ENCODE results near the gene PLD3. TPM values are rescaled to one million over a fixed set of nuclear protein-coding genes. Genes with fewer than 3 reads are reported as not detected.
"Not testable (repeated sequence)": the region's sequence is repeated elsewhere in the genome, so short reads cannot be mapped to it uniquely, and the experiment has no call there.

PLD3 gene
- polyA plus RNA-seq, 4 donors, result 48.1 to 314 (median 93.6) TPM

DNA sequence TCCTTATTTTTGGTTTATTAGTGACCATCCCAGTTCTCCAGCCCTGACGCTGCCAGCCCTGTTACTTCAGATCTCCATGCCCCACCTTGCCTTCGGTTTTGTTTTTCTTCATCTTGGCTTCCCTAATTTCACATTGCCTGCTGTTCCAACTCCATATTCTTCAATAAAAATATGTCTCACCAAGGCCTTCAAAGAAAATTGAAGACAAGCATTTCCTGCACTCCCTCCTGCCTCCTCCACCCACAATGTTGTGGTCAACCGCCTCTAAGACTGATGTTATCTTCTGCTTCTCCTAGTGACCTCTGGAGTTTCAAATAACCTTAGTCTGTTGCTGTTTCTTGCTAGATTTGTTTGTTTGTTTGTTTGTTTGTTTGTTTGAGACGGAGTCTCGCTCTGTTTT, 14.6 kb downstream of the PLD3 start:
- H3K4me3 ChIP-seq (ENCODE audit: low read depth in 1 of 3, low read length in 3 of 3), result no peak overlapping the region
- H3K4me1 ChIP-seq (ENCODE audit: control insufficient read depth in 3 of 3, insufficient read depth in 2 of 3, low read depth in 1 of 3, low read length in 2 of 3), result peaks cover 0 to 10% (median 0%) of the 10 kb centered on the region in 3 donors
- FAIRE-seq (no peak), DNase-seq (no peak)
- WGBS, 3 donors, result 74 to 90% (median 76%) methylated on average over 5 of the region's 5 CpGs
- no peak overlapping the region for H3K27ac ChIP-seq (ENCODE audit: low read depth in 1 of 3, low read length in 2 of 3)
- no peaks in the 10 kb centered on the region for H3K9me3 ChIP-seq (ENCODE audit: control insufficient read depth in 2 of 2, insufficient read depth in 1 of 2, low read depth in 1 of 2, low read length in 1 of 2)
- H3K36me3 ChIP-seq (ENCODE audit: control insufficient read depth in 3 of 3, insufficient read depth in 2 of 3, low read depth in 1 of 3, low read length in 3 of 3), result peaks cover 4 to 45% (median 7%) of the 10 kb centered on the region in 3 donors
- no peaks in the 10 kb centered on the region for H3K27me3 ChIP-seq (ENCODE audit: control insufficient read depth in 3 of 3, insufficient read depth in 3 of 3, low read length in 3 of 3)

DNA sequence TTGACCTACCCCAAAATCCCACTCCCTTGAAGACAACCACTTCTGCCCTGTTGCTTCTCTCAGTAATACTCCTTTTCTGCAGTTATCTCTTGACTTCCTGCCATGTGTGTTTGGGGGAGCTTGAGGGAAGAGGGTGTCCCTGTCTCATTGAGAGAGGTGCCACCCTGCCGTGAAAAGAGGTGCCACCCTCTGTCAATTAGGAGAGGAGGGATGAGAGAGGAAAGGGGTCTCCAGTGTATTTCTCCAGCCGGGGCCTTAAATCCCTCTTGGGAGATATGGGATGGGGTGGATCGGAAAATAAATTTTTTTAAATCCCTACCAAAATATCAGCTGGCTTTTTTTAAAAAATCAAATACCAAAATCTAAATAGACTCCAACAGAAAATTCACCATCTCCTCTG, 16.5 kb downstream of the PLD3 start:
- DNase-seq (no peak), FAIRE-seq (no peak)
- peaks cover 4 to 47% (median 7%) of the 10 kb centered on the region in 3 donors for H3K36me3 ChIP-seq (ENCODE audit: control insufficient read depth in 3 of 3, insufficient read depth in 2 of 3, low read depth in 1 of 3, low read length in 3 of 3)
- WGBS, 3 donors, result 61 to 86% (median 70%) methylated on average over 3 of the region's 3 CpGs
- no peaks in the 10 kb centered on the region for H3K27me3 ChIP-seq (ENCODE audit: control insufficient read depth in 3 of 3, insufficient read depth in 3 of 3, low read length in 3 of 3)
- no peak overlapping the region for H3K27ac ChIP-seq (ENCODE audit: low read depth in 1 of 3, low read length in 2 of 3)
- H3K4me1 ChIP-seq (ENCODE audit: control insufficient read depth in 3 of 3, insufficient read depth in 2 of 3, low read depth in 1 of 3, low read length in 2 of 3), result peaks cover 0 to 10% (median 0%) of the 10 kb centered on the region in 3 donors
- no peaks in the 10 kb centered on the region for H3K9me3 ChIP-seq (ENCODE audit: control insufficient read depth in 2 of 2, insufficient read depth in 1 of 2, low read depth in 1 of 2, low read length in 1 of 2)
- peak overlapping the region in 1 of 3 donors; percentile 54 for H3K4me3 ChIP-seq (ENCODE audit: low read depth in 1 of 3, low read length in 3 of 3)

DNA sequence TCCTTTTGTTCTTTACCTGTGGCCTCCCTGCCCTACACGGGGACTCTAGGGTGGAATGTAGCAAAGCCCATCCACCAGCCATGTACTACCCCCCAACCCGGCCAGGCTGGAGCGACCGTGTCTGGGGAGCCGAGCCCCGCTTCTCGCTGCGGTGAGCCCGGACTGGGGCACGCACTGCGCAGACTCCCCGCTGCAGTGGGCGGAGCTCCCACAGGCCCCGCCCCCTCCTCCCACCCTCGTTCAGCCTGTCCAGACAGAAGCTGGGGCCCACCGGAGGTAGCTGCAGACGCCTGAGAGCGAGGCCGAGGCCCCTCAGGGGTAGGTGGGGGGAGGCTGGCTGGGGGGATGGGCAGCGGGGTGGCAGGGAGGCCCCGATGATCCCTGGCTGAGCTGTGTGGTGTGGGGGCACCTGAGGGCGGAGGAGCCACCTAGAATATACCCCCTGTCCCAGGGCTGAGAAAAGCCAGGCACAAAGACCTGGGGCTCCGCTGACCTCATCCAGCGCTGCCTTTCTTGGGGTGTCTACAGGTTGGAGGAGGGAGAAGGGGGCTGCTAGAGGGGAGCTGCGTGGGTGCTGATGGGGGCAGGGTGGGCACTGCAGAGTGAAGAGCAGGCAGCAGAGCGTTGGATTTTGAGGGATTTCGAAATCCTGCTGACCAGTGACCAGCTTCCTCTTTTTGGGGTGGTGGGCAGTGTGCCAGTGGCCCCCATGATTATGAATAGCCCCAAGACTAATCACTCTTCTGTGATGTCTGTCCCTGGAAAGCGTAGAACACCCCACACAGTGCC, 17.3 kb downstream of the PLD3 start:
- FAIRE-seq (no peak), DNase-seq (peak; percentile 27 to 94)
- Histone ChIP-seq H3K36me3 (ENCODE audit: control insufficient read depth in 3 of 3, insufficient read depth in 2 of 3, low read depth in 1 of 3, low read length in 3 of 3) (peaks cover 4 to 48% (median 7%) of the 10 kb centered on the region in 3 donors), H3K9me3 (ENCODE audit: control insufficient read depth in 2 of 2, insufficient read depth in 1 of 2, low read depth in 1 of 2, low read length in 1 of 2) (no peaks in the 10 kb centered on the region), H3K27ac (ENCODE audit: low read depth in 1 of 3, low read length in 2 of 3) (peak overlapping the region in 1 of 3 donors; percentile 54), H3K4me1 (ENCODE audit: control insufficient read depth in 3 of 3, insufficient read depth in 2 of 3, low read depth in 1 of 3, low read length in 2 of 3) (peaks cover 0 to 14% (median 0%) of the 10 kb centered on the region in 3 donors), H3K27me3 (ENCODE audit: control insufficient read depth in 3 of 3, insufficient read depth in 3 of 3, low read length in 3 of 3) (no peaks in the 10 kb centered on the region), H3K4me3 (ENCODE audit: low read depth in 1 of 3, low read length in 3 of 3) (peak overlapping the region in 1 of 3 donors; percentile 54)
- WGBS, 3 donors, result 18 to 51% (median 39%) methylated on average over 26 to 28 of the region's 28 CpGs

DNA sequence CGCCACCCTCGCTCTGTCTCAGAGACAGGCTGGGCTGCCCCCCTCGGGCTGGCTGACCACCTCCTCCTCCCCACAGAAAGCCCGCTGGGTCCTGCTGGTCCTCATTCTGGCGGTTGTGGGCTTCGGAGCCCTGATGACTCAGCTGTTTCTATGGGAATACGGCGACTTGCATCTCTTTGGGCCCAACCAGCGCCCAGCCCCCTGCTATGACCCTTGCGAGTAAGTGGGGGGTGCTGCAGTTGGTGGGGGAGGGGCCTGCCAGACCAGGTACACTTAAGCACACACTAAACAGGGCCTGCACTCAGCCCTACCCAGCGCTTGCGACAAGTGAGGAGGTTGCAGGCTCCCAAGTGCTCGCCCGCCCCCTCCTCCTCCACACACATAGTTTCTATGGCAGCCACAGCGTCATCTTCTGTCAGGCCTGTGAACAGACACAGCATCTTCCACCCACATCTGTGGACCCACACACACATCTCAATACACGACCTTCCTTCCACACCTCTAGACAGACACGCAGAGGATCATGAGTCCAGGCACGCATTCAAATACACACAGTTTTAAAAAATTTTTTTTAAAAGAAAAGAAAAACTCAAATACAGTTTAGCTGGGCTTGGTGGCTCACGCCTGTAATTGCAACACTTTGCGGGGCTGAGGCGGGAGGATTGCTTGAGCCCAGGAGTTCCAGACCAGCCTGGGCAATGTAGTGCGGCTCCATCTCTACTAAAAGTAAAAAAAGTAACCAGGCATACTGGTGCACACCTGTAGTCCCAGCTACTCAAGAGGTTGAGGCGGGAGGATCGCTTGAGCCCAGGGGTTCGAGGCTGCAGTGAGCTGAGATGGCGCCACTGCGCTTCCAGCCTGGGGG, 18.4 kb downstream of the PLD3 start:
- no peaks in the 10 kb centered on the region for H3K9me3 ChIP-seq (ENCODE audit: control insufficient read depth in 2 of 2, insufficient read depth in 1 of 2, low read depth in 1 of 2, low read length in 1 of 2)
- H3K27me3 ChIP-seq (ENCODE audit: control insufficient read depth in 3 of 3, insufficient read depth in 3 of 3, low read length in 3 of 3), result no peaks in the 10 kb centered on the region
- FAIRE-seq, result no peak
- H3K4me1 ChIP-seq (ENCODE audit: control insufficient read depth in 3 of 3, insufficient read depth in 2 of 3, low read depth in 1 of 3, low read length in 2 of 3), result peaks cover 0 to 18% (median 0%) of the 10 kb centered on the region in 3 donors
- no peak overlapping the region for H3K27ac ChIP-seq (ENCODE audit: low read depth in 1 of 3, low read length in 2 of 3)
- peak overlapping the region in 1 of 3 donors; percentile 54 for H3K4me3 ChIP-seq (ENCODE audit: low read depth in 1 of 3, low read length in 3 of 3)
- DNase-seq, result no peak
- 86 to 95% (median 94%) methylated on average over 27 of the region's 27 CpGs for WGBS, 3 donors
- H3K36me3 ChIP-seq (ENCODE audit: control insufficient read depth in 3 of 3, insufficient read depth in 2 of 3, low read depth in 1 of 3, low read length in 3 of 3), result peaks cover 4 to 54% (median 7%) of the 10 kb centered on the region in 3 donors

DNA sequence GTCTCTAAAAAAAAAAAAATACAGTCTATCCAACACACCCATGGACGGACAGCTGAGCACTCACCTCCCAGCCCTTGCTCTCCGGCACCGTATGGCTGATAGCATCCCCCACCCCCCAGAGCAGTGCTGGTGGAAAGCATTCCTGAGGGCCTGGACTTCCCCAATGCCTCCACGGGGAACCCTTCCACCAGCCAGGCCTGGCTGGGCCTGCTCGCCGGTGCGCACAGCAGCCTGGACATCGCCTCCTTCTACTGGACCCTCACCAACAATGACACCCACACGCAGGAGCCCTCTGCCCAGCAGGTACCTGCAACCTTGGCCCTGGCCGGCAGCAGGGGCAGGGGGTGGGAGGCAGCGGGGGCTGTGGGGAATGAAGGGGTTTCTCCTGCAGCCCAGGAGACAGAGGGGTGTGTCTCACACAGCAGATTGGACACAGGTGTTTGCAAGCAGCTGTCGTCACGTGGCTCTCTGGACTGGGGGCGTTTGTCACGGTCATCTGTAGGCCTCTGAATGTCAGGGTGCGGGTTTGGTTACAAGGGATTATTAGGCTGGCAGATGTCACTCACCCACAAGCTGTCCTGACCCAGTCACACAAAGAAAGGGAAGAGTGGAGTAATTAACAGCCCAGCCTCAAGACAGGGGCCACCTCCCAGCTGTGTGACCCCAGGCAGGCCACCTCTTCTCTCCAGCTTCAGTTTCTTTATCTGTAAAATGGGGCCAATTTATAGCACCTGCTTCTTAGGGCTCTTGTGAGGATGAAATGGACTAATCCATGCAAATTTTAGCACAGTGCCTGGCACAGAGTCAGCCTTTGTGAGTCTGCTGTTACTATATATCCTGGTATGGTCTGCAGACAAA, 19.3 kb downstream of the PLD3 start:
- Histone ChIP-seq H3K4me1 (ENCODE audit: control insufficient read depth in 3 of 3, insufficient read depth in 2 of 3, low read depth in 1 of 3, low read length in 2 of 3) (peaks cover 0 to 18% (median 0%) of the 10 kb centered on the region in 3 donors), H3K36me3 (ENCODE audit: control insufficient read depth in 3 of 3, insufficient read depth in 2 of 3, low read depth in 1 of 3, low read length in 3 of 3) (peaks cover 4 to 60% (median 7%) of the 10 kb centered on the region in 3 donors), H3K27ac (ENCODE audit: low read depth in 1 of 3, low read length in 2 of 3) (no peak overlapping the region), H3K4me3 (ENCODE audit: low read depth in 1 of 3, low read length in 3 of 3) (no peak overlapping the region), H3K9me3 (ENCODE audit: control insufficient read depth in 2 of 2, insufficient read depth in 1 of 2, low read depth in 1 of 2, low read length in 1 of 2) (no peaks in the 10 kb centered on the region), H3K27me3 (ENCODE audit: control insufficient read depth in 3 of 3, insufficient read depth in 3 of 3, low read length in 3 of 3) (no peaks in the 10 kb centered on the region)
- WGBS, 3 donors, result 85 to 89% (median 87%) methylated on average over 15 to 16 of the region's 16 CpGs
- FAIRE-seq, result no peak
- no peak for DNase-seq

DNA sequence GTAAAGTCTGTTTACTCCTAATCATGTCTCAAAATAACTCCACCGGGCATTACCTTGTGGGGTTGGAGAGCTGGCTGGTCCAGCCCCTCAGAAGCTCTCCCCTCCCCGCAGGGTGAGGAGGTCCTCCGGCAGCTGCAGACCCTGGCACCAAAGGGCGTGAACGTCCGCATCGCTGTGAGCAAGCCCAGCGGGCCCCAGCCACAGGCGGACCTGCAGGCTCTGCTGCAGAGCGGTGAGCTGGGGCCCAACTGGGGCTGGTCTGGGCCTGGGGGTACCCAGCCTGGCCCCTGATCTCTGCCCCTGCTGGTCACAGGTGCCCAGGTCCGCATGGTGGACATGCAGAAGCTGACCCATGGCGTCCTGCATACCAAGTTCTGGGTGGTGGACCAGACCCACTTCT, 21.3 kb downstream of the PLD3 start:
- Histone ChIP-seq H3K4me1 (ENCODE audit: control insufficient read depth in 3 of 3, insufficient read depth in 2 of 3, low read depth in 1 of 3, low read length in 2 of 3) (peaks cover 0 to 18% (median 0%) of the 10 kb centered on the region in 3 donors), H3K4me3 (ENCODE audit: low read depth in 1 of 3, low read length in 3 of 3) (no peak overlapping the region), H3K36me3 (ENCODE audit: control insufficient read depth in 3 of 3, insufficient read depth in 2 of 3, low read depth in 1 of 3, low read length in 3 of 3) (peaks cover 4 to 78% (median 8%) of the 10 kb centered on the region in 3 donors), H3K9me3 (ENCODE audit: control insufficient read depth in 2 of 2, insufficient read depth in 1 of 2, low read depth in 1 of 2, low read length in 1 of 2) (no peaks in the 10 kb centered on the region), H3K27ac (ENCODE audit: low read depth in 1 of 3, low read length in 2 of 3) (no peak overlapping the region), H3K27me3 (ENCODE audit: control insufficient read depth in 3 of 3, insufficient read depth in 3 of 3, low read length in 3 of 3) (no peaks in the 10 kb centered on the region)
- 95 to 97% (median 95%) methylated on average over 12 of the region's 12 CpGs for WGBS, 3 donors
- no peak for FAIRE-seq
- no peak for DNase-seq

DNA sequence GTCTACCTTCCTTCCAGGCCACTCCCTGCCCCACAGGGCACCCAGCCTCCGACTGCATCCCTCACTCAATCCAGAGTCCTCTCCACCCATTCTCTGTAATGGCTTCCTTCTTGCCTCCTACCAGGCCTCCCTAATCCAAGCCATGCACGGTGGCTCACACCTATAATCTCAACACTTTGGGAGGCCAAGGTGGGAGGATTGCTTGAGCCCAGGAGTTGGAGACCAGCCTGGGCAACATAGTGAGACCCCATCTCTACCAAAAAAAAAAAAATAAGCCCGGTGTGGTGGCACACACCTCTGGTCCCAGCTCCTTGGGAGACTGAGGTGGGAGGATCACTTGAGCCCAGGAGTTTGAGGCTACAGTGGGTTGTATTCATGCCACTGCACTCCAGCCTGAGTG, 21.8 kb downstream of the PLD3 start:
- not testable (repeated sequence) for DNase-seq; H3K9me3 ChIP-seq (ENCODE audit: control insufficient read depth in 2 of 2, insufficient read depth in 1 of 2, low read depth in 1 of 2, low read length in 1 of 2); H3K27ac ChIP-seq (ENCODE audit: low read depth in 1 of 3, low read length in 2 of 3); H3K27me3 ChIP-seq (ENCODE audit: control insufficient read depth in 3 of 3, insufficient read depth in 3 of 3, low read length in 3 of 3); H3K4me3 ChIP-seq (ENCODE audit: low read depth in 1 of 3, low read length in 3 of 3); FAIRE-seq
- Histone ChIP-seq H3K4me1 (ENCODE audit: control insufficient read depth in 3 of 3, insufficient read depth in 2 of 3, low read depth in 1 of 3, low read length in 2 of 3) (peaks cover 0 to 18% (median 0%) of the 10 kb centered on the region in 3 donors), H3K36me3 (ENCODE audit: control insufficient read depth in 3 of 3, insufficient read depth in 2 of 3, low read depth in 1 of 3, low read length in 3 of 3) (peaks cover 4 to 82% (median 8%) of the 10 kb centered on the region in 3 donors)
- 92 to 100% (median 94%) methylated on average over 2 to 3 of the region's 3 CpGs for WGBS, 3 donors
